ENCODE results near the gene NR2F1.
A peak's percentile ranks its signal among the peaks of the same experiment; 100 is the strongest.

Gene NR2F1

DNA sequence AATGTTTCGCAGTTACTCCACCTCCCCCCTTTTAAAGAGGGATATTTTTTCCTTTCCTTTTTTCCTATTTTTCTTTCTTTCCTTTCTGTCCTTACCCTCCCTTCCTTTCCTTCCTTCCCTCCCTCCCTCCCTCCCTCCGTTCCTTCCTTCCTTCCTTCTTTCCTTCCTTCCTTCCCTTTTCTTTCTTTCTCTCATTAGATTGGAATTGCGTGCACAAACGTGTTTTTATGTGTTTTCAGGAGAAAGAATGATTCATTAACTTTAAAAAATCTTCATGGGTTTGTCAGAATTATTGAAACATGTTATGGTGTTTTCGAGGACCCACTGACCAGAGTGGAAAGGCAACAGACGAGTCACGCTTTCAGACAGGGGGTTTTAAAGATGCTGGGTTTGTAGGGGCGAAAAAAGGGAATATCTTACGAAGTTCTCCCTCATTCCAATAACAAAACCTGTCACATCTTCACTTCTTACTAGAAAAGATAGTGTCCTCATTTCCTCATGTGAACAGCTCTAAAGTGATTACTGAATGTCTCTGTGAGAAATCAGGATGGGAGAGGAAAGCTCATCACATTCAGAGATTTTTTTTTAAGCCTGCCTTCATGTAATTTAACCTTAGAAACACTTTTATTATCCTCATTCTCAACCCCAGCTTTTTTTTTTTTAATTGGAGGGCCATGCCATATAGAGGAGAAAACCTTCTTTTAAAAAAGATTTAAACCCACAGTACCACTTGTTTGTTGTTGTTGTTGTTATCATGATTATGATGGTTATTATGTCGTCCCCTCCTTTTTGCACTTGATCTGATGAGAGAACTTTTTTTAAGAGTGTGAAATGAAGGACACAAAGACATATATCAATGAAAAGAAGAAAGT is 21.9 kb downstream of the NR2F1 start:
- H3K4me3 ChIP-seq (IDR thresholded peaks at IDR 0.05; ENCODE audit: insufficient read depth, low read depth, low read length): no peak overlapping the region
- no peak overlapping the region for H3K27ac ChIP-seq
- H3K79me2 ChIP-seq (ENCODE audit: insufficient read depth, low read depth): no peaks in the 10 kb centered on the region
- H2AFZ ChIP-seq (ENCODE audit: low read depth): no peak overlapping the region
- H3K4me1 ChIP-seq (ENCODE audit: low read depth, poor library complexity, severe bottlenecking): peaks cover 7% of the 10 kb centered on the region
- H3K4me2 ChIP-seq: no peak overlapping the region
- H3K9ac ChIP-seq: no peak overlapping the region
- H3K27me3 ChIP-seq (ENCODE audit: insufficient read depth, low read depth): no peaks in the 10 kb centered on the region
- H4K20me1 ChIP-seq (ENCODE audit: insufficient read depth): no peaks in the 10 kb centered on the region
- TF ChIP-seq, protein P1, sequence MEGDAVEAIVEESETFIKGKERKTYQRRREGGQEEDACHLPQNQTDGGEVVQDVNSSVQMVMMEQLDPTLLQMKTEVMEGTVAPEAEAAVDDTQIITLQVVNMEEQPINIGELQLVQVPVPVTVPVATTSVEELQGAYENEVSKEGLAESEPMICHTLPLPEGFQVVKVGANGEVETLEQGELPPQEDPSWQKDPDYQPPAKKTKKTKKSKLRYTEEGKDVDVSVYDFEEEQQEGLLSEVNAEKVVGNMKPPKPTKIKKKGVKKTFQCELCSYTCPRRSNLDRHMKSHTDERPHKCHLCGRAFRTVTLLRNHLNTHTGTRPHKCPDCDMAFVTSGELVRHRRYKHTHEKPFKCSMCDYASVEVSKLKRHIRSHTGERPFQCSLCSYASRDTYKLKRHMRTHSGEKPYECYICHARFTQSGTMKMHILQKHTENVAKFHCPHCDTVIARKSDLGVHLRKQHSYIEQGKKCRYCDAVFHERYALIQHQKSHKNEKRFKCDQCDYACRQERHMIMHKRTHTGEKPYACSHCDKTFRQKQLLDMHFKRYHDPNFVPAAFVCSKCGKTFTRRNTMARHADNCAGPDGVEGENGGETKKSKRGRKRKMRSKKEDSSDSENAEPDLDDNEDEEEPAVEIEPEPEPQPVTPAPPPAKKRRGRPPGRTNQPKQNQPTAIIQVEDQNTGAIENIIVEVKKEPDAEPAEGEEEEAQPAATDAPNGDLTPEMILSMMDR (conservative IDR thresholded peaks at IDR 0.05; ENCODE audit: low read depth, low read length): no peak
- no peaks in the 10 kb centered on the region for H3K36me3 ChIP-seq (ENCODE audit: insufficient read depth)

DNA sequence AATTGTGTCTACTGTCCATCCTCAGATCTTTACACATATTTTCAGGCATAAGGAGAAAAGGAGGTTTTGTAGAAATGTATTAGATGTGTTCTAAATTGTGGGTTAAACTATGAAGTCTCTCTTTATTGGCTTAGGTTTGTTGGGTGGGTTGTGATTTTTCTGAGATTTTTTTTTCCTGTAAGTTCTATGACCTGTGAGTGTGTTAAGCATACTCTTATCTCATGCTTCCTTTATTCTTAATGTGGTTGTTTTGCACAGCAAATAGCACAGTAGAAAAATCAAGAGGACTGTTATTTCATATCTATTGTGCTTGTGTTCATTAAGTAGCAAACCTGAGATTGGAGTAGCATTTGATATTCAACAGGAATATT is 23.3 kb downstream of the NR2F1 start:
- TF ChIP-seq, protein P1 (conservative IDR thresholded peaks at IDR 0.05; ENCODE audit: low read depth, low read length): no peak
- no peaks in the 10 kb centered on the region for H3K27me3 ChIP-seq (ENCODE audit: insufficient read depth, low read depth)
- H3K36me3 ChIP-seq (ENCODE audit: insufficient read depth): no peaks in the 10 kb centered on the region
- H2AFZ ChIP-seq (ENCODE audit: low read depth): no peak overlapping the region
- H3K79me2 ChIP-seq (ENCODE audit: insufficient read depth, low read depth): no peaks in the 10 kb centered on the region
- H3K27ac ChIP-seq: no peak overlapping the region
- H4K20me1 ChIP-seq (ENCODE audit: insufficient read depth): no peaks in the 10 kb centered on the region
- peaks cover 7% of the 10 kb centered on the region for H3K4me1 ChIP-seq (ENCODE audit: low read depth, poor library complexity, severe bottlenecking)
- H3K4me3 ChIP-seq (IDR thresholded peaks at IDR 0.05; ENCODE audit: insufficient read depth, low read depth, low read length): no peak overlapping the region
- H3K9ac ChIP-seq: no peak overlapping the region
- no peak overlapping the region for H3K4me2 ChIP-seq

DNA sequence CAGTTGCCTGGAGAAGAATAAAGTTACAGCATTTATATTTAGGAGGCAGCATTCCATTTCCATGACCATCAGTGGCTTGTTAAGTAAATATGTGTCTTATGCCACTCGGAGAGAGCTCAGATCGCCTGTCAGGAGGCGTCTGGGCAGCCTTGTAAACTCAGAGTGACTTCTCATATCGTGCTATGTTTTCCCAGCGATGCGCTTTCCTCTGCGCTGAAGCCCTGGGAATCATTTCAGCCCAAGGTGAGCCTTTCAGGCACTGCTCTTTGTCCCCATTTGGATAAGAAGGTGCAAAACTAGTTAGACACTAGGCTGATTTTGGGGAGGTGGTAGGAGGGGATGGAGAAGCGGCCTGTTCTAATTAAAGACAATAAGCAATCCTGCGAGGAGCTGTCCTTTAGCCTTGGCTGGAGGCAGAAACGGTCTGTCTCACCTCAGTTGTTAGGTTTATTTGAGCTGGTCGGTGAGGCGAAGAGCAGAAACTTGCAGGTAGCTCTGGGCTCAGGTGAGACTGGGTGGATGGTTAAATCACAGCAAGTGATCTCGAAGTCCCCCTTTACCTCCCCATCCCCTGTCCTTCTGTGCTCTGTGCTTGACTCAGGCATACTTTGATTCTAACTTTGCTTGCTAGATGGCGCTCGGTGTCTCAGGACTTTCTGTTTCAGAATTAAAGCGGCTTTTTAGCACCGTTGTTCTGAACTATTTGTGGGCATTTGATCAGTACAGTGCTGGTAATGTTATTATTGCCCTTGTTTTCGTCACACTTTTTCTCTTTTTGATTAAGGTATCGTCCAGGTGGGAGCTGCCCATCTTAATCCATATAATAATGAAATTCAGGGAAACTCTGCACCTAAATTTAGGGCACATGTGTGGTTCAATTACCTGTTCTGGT is 24.6 kb downstream of the NR2F1 start:
- no peaks in the 10 kb centered on the region for H4K20me1 ChIP-seq (ENCODE audit: insufficient read depth)
- TF ChIP-seq, protein P1 (conservative IDR thresholded peaks at IDR 0.05; ENCODE audit: low read depth, low read length): peak; percentile 70
- no peak overlapping the region for H3K4me3 ChIP-seq (IDR thresholded peaks at IDR 0.05; ENCODE audit: insufficient read depth, low read depth, low read length)
- H3K36me3 ChIP-seq (ENCODE audit: insufficient read depth): no peaks in the 10 kb centered on the region
- H3K4me2 ChIP-seq: peak overlapping the region; percentile 55
- H3K27ac ChIP-seq: no peak overlapping the region
- H2AFZ ChIP-seq (ENCODE audit: low read depth): peak overlapping the region; percentile 80; the same call in 1 of the 2 replicates
- peak overlapping the region; percentile 32; the same call in 1 of the 2 replicates for H3K9ac ChIP-seq
- H3K4me1 ChIP-seq (ENCODE audit: low read depth, poor library complexity, severe bottlenecking): peaks cover 7% of the 10 kb centered on the region
- H3K79me2 ChIP-seq (ENCODE audit: insufficient read depth, low read depth): no peaks in the 10 kb centered on the region
- no peaks in the 10 kb centered on the region for H3K27me3 ChIP-seq (ENCODE audit: insufficient read depth, low read depth)

DNA sequence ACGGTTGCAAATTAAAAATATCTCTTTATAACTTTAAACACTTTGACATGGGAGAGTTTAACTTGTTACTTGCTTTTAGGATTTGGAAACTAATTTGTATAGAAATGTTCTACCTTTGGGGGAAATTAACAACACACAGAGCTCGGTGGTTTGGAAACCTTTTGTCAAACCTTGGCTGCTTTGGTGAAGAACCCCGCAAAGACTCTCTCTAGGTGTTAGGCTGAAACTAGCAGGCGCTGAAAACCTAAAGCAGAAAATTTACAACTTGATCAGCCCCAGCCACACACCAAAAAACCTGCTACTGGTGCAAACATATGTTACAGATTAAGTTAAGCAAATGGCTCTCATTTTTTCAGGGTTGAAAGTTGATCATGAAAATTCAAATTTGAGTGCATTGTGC is 25.8 kb downstream of the NR2F1 start:
- H3K4me1 ChIP-seq (ENCODE audit: low read depth, poor library complexity, severe bottlenecking): peaks cover 7% of the 10 kb centered on the region
- H3K4me3 ChIP-seq (IDR thresholded peaks at IDR 0.05; ENCODE audit: insufficient read depth, low read depth, low read length): no peak overlapping the region
- H3K79me2 ChIP-seq (ENCODE audit: insufficient read depth, low read depth): no peaks in the 10 kb centered on the region
- H3K36me3 ChIP-seq (ENCODE audit: insufficient read depth): no peaks in the 10 kb centered on the region
- H2AFZ ChIP-seq (ENCODE audit: low read depth): no peak overlapping the region
- H3K27ac ChIP-seq: no peak overlapping the region
- TF ChIP-seq, protein P1 (conservative IDR thresholded peaks at IDR 0.05; ENCODE audit: low read depth, low read length): no peak
- no peak overlapping the region for H3K9ac ChIP-seq
- no peaks in the 10 kb centered on the region for H3K27me3 ChIP-seq (ENCODE audit: insufficient read depth, low read depth)
- H3K4me2 ChIP-seq: peak overlapping the region; percentile 55; the same call in 1 of the 2 replicates
- H4K20me1 ChIP-seq (ENCODE audit: insufficient read depth): no peaks in the 10 kb centered on the region
